ENCODE data around the gene RAB9A. TPM values are rescaled to one million over a fixed set of nuclear protein-coding genes. Genes with fewer than 3 reads are reported as not detected.
A peak's percentile ranks its signal among the peaks of the same experiment; 100 is the strongest.

Gene RAB9A
- total and polyA plus RNA-seq, 9 of the 15 experiments (the other 6 are each of a cell fraction or from before 2014, with no cell fraction given), result 13.5 to 20.8 (median 17.7) TPM

GRCh38 chrX:13689741-13690211 is 848 bp downstream of the RAB9A start (continued):
- no peak for TF ChIP-seq CEBPZ (IDR thresholded peaks at IDR 0.05; ENCODE audit: borderline replicate concordance, low read depth, low read length)
- no peak for TF ChIP-seq GABPB1 (CRISPR knock-in tag; IDR thresholded peaks at IDR 0.05)
- no peak for TF ChIP-seq CTCF (IDR thresholded peaks at IDR 0.05 in 2 of 3, conservative IDR thresholded peaks at IDR 0.05 in 1 of 3; ENCODE audit: insufficient read depth in 2 of 3, low read depth in 1 of 3, low read length in 3 of 3)
- peak; percentile 11; the same call in 1 of the 2 replicates for TF ChIP-seq ZNF384 (IDR thresholded peaks at IDR 0.05; ENCODE audit: low read depth, low read length)
- 0 out of 2 replicates have a peak, but pooled peaks have one; percentile 38 for TF ChIP-seq SMAD4 (CRISPR knock-in tag; conservative IDR thresholded peaks at IDR 0.05)
- TF ChIP-seq ESRRB (CRISPR knock-in tag; IDR thresholded peaks at IDR 0.05; ENCODE audit: borderline replicate concordance), result no peak
- TF ChIP-seq TFE3 (CRISPR knock-in tag; IDR thresholded peaks at IDR 0.05), result peak; percentile 72
- TF ChIP-seq JUNB (CRISPR knock-in tag; conservative IDR thresholded peaks at IDR 0.05), result no peak
- TF ChIP-seq KDM2B (CRISPR knock-in tag; IDR thresholded peaks at IDR 0.05), result no peak
- no peak for TF ChIP-seq E4F1 (CRISPR knock-in tag; IDR thresholded peaks at IDR 0.05; ENCODE audit: borderline replicate concordance)
- no peak for TF ChIP-seq NR4A1 (CRISPR knock-in tag; IDR thresholded peaks at IDR 0.05)
- no peak for TF ChIP-seq NR4A1 (tag; IDR thresholded peaks at IDR 0.05)
- peak; percentile 80 for TF ChIP-seq BHLHE40 (IDR thresholded peaks at IDR 0.05; ENCODE audit: low read length)
- no peak for TF ChIP-seq STAG1 (CRISPR knock-in tag; IDR thresholded peaks at IDR 0.05; ENCODE audit: borderline replicate concordance)
- TF ChIP-seq HSF4 (CRISPR knock-in tag; IDR thresholded peaks at IDR 0.05; ENCODE audit: borderline replicate concordance), result no peak
- TF ChIP-seq ZNF280B (CRISPR knock-in tag; IDR thresholded peaks at IDR 0.05), result no peak
